ENCODE data around the gene GBP5.

Gene GBP5

GRCh38 chr1:89277725-89278124, 5.1 kb upstream of the GBP5 start:
- Histone ChIP-seq H3K4me1 (ENCODE audit: insufficient read depth, low read length, poor library complexity, severe bottlenecking) (peaks cover 16% of the 10 kb centered on the region), H3K9me3 (ENCODE audit: insufficient read depth, low read depth, low read length) (no peaks in the 10 kb centered on the region), H3F3A (ENCODE audit: low read depth) (no peaks in the 10 kb centered on the region), H2AFZ (ENCODE audit: low read length) (no peak overlapping the region), H3K36me3 (ENCODE audit: insufficient read depth, low read length) (no peaks in the 10 kb centered on the region), H3K79me2 (ENCODE audit: insufficient read depth, low read length) (no peaks in the 10 kb centered on the region), H3K4me3 (ENCODE audit: low read length, poor library complexity, severe bottlenecking) (no peak overlapping the region), H3K9me2 (replicated peaks; ENCODE audit: low read depth, low read length) (no peaks in the 10 kb centered on the region), H3K9ac (ENCODE audit: low read depth, low read length, poor library complexity, severe bottlenecking) (no peak overlapping the region), H3K27me3 (ENCODE audit: insufficient read depth, low read length, poor library complexity, severe bottlenecking) (no peaks in the 10 kb centered on the region), H4K20me1 (ENCODE audit: insufficient read depth, low read length, poor library complexity, severe bottlenecking) (no peaks in the 10 kb centered on the region), H3K4me2 (ENCODE audit: low read depth, low read length, poor library complexity, severe bottlenecking) (no peak overlapping the region)
- TF ChIP-seq EZH2phosphoT487 (IDR thresholded peaks at IDR 0.05; ENCODE audit: borderline replicate concordance) (no peak), CTCF (conservative IDR thresholded peaks at IDR 0.05; ENCODE audit: low read length) (no peak)

- H3K4me3 ChIP-seq (ENCODE audit: low read length, poor library complexity, severe bottlenecking): no peak overlapping the region
Observed at GRCh38 chr1:89276690-89277089, 4.0 kb upstream of the GBP5 start.

GRCh38 chr1:89274411-89274857, 1.8 kb upstream of the GBP5 start:
- peak overlapping the region; percentile 4 for H3K9ac ChIP-seq (ENCODE audit: low read depth, low read length, poor library complexity, severe bottlenecking)
- no peaks in the 10 kb centered on the region for H3K9me2 ChIP-seq (replicated peaks; ENCODE audit: low read depth, low read length)
- no peaks in the 10 kb centered on the region for H3K36me3 ChIP-seq (ENCODE audit: insufficient read depth, low read length)
- no peaks in the 10 kb centered on the region for H3K27me3 ChIP-seq (ENCODE audit: insufficient read depth, low read length, poor library complexity, severe bottlenecking)
- no peaks in the 10 kb centered on the region for H3K9me3 ChIP-seq (ENCODE audit: insufficient read depth, low read depth, low read length)
- H3K79me2 ChIP-seq (ENCODE audit: insufficient read depth, low read length): peaks cover 25% of the 10 kb centered on the region
- H3K4me3 ChIP-seq (ENCODE audit: low read length, poor library complexity, severe bottlenecking): no peak overlapping the region
- peak overlapping the region; percentile 71 for H2AFZ ChIP-seq (ENCODE audit: low read length)
- peaks cover 38% of the 10 kb centered on the region for H3K4me1 ChIP-seq (ENCODE audit: insufficient read depth, low read length, poor library complexity, severe bottlenecking)
- H4K20me1 ChIP-seq (ENCODE audit: insufficient read depth, low read length, poor library complexity, severe bottlenecking): peaks cover 7% of the 10 kb centered on the region
- peak overlapping the region; percentile 8 for H3K4me2 ChIP-seq (ENCODE audit: low read depth, low read length, poor library complexity, severe bottlenecking)
- no peaks in the 10 kb centered on the region for H3F3A ChIP-seq (ENCODE audit: low read depth)
- TF ChIP-seq CTCF (conservative IDR thresholded peaks at IDR 0.05; ENCODE audit: low read length) (no peak), EZH2phosphoT487 (IDR thresholded peaks at IDR 0.05; ENCODE audit: borderline replicate concordance) (no peak)

More at GRCh38 chr1:89276690-89277089, 4.0 kb upstream of the GBP5 start:
- no peak overlapping the region for H3K9ac ChIP-seq (ENCODE audit: low read depth, low read length, poor library complexity, severe bottlenecking)
- peaks cover 6% of the 10 kb centered on the region for H3K79me2 ChIP-seq (ENCODE audit: insufficient read depth, low read length)
- H3K4me1 ChIP-seq (ENCODE audit: insufficient read depth, low read length, poor library complexity, severe bottlenecking): peaks cover 18% of the 10 kb centered on the region
- no peak overlapping the region for H2AFZ ChIP-seq (ENCODE audit: low read length)
- H3K9me3 ChIP-seq (ENCODE audit: insufficient read depth, low read depth, low read length): no peaks in the 10 kb centered on the region
- H4K20me1 ChIP-seq (ENCODE audit: insufficient read depth, low read length, poor library complexity, severe bottlenecking): no peaks in the 10 kb centered on the region
- H3K4me2 ChIP-seq (ENCODE audit: low read depth, low read length, poor library complexity, severe bottlenecking): no peak overlapping the region
- no peaks in the 10 kb centered on the region for H3K36me3 ChIP-seq (ENCODE audit: insufficient read depth, low read length)
- no peaks in the 10 kb centered on the region for H3K9me2 ChIP-seq (replicated peaks; ENCODE audit: low read depth, low read length)
- no peaks in the 10 kb centered on the region for H3F3A ChIP-seq (ENCODE audit: low read depth)
- TF ChIP-seq CTCF (conservative IDR thresholded peaks at IDR 0.05; ENCODE audit: low read length) (peak; percentile 76), EZH2phosphoT487 (IDR thresholded peaks at IDR 0.05; ENCODE audit: borderline replicate concordance) (no peak)
- H3K27me3 ChIP-seq (ENCODE audit: insufficient read depth, low read length, poor library complexity, severe bottlenecking): no peaks in the 10 kb centered on the region

Measured in Loucy (cell line).